ENCODE measurements around the gene THOC6.
"Not testable (repeated sequence)": the region's sequence is repeated elsewhere in the genome, so short reads cannot be mapped to it uniquely, and the experiment has no call there.

THOC6 gene

DNA sequence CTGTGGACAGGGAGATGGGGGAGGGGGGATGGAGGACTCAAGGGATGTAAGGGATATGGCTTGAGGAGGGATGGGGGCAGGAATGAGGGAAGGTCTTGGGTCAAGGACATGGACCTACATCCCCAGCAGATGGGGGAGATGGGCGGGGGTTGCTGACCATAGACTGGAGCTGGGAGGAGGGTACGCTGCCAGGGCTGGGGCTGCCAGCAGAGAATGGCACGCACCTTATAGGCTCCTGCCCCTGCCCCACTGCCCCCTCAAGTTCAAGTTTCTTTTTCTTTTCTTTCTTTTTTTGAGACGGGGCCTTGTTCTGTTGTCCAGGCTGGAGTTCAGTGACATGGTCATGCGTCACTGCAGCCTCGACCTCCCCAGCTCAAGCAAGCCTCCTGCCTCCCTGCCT, 52.1 kb downstream of the THOC6 start:
- DNase-seq = not testable (repeated sequence)

DNA sequence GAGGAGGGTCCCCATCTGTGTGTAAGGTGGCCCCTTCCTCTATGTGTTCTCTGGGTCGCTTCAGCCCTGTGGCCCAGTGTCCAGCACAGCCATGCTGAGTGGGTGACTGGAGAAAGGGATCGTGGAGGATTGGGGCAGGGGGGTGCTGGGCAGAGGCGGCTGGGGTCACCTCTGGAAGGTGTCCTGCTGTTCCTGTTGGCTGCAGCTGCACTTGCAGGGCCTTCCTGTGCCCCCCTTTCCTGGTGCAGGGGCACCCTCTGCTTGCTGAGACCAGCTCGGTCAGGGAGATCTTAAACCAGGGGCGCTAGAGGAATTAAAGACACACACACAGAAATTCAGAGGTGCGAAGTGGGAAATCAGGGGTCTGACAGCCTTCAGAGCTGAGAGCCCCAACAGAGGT, 52.7 kb downstream of the THOC6 start:
- no peak for DNase-seq

Measured in activated naive CD4-positive, alpha-beta T cell treated with anti-CD3 and anti-CD28 coated beads, Interleukin-2, amount 50 U/mL, for 16 hours (primary cell).